Measurements from ENCODE around the gene XIRP1. TPM values are rescaled to one million over a fixed set of nuclear protein-coding genes. Genes with fewer than 3 reads are reported as not detected.

XIRP1 gene
- total and polyA plus RNA-seq, 9 donors: 0.04 to 0.13 (median 0.11) TPM; not detected in 5

GRCh38 chr3:39224288-39224687, 31.9 kb upstream of the XIRP1 start:
- Histone ChIP-seq H3K27ac (no peak overlapping the region), H3K36me3 (no peaks in the 10 kb centered on the region), H3K4me1 (ENCODE audit: insufficient read depth) (no peaks in the 10 kb centered on the region), H3K9me3 (no peaks in the 10 kb centered on the region), H3K4me3 (no peak overlapping the region), H3K27me3 (no peaks in the 10 kb centered on the region)
- no peak for DNase-seq
- 83 to 87% (median 83%) methylated on average over 2 of the region's 2 CpGs for WGBS, 3 donors
- intact Hi-C loops (cut with DNase I): no loop called here
- TF ChIP-seq, protein P1, sequence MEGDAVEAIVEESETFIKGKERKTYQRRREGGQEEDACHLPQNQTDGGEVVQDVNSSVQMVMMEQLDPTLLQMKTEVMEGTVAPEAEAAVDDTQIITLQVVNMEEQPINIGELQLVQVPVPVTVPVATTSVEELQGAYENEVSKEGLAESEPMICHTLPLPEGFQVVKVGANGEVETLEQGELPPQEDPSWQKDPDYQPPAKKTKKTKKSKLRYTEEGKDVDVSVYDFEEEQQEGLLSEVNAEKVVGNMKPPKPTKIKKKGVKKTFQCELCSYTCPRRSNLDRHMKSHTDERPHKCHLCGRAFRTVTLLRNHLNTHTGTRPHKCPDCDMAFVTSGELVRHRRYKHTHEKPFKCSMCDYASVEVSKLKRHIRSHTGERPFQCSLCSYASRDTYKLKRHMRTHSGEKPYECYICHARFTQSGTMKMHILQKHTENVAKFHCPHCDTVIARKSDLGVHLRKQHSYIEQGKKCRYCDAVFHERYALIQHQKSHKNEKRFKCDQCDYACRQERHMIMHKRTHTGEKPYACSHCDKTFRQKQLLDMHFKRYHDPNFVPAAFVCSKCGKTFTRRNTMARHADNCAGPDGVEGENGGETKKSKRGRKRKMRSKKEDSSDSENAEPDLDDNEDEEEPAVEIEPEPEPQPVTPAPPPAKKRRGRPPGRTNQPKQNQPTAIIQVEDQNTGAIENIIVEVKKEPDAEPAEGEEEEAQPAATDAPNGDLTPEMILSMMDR (IDR thresholded peaks at IDR 0.05): no peak
- TF ChIP-seq EP300 (IDR thresholded peaks at IDR 0.05) (no peak), POLR2A (IDR thresholded peaks at IDR 0.05) (no peak)

DNA sequence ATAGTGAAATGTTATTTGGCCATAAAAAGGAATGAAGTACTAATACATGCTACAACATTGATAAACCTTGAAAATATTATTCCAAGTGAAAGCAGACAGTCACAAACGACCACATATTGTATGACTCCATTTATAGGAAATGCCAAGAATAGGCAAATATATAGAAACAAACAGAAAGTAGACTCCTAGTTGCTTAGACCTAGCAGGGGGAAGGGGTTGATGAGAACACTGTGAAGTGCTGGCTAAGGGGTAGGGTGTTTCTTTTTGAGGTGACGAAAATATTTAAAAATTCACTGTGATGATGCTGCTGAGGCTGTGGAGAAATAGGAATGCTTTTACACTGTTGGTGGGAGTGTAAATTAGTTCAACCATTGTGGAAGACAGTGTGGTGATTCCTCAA, 30.5 kb upstream of the XIRP1 start:
- no peaks in the 10 kb centered on the region for H3K36me3 ChIP-seq
- no peak overlapping the region for H3K4me3 ChIP-seq
- intact Hi-C loops (cut with DNase I): no loop called here
- no peak for DNase-seq
- H3K27ac ChIP-seq: no peak overlapping the region
- no peaks in the 10 kb centered on the region for H3K9me3 ChIP-seq
- 79 to 85% (median 83%) methylated on average over 2 of the region's 2 CpGs for WGBS, 3 donors
- TF ChIP-seq, protein P1 (IDR thresholded peaks at IDR 0.05): no peak
- TF ChIP-seq EP300 (IDR thresholded peaks at IDR 0.05) (no peak), POLR2A (IDR thresholded peaks at IDR 0.05) (no peak)
- H3K27me3 ChIP-seq: no peaks in the 10 kb centered on the region
- no peaks in the 10 kb centered on the region for H3K4me1 ChIP-seq (ENCODE audit: insufficient read depth)

GRCh38 chr3:39222462-39222861, 30.1 kb upstream of the XIRP1 start:
- intact Hi-C loops (cut with DNase I): no loop called here
- WGBS, 3 donors: 77 to 83% (median 82%) methylated on average over 1 of the region's 1 CpG
- no peaks in the 10 kb centered on the region for H3K36me3 ChIP-seq
- no peak for DNase-seq
- H3K4me1 ChIP-seq (ENCODE audit: insufficient read depth): no peaks in the 10 kb centered on the region
- H3K27ac ChIP-seq: no peak overlapping the region
- no peak overlapping the region for H3K4me3 ChIP-seq
- no peaks in the 10 kb centered on the region for H3K27me3 ChIP-seq
- TF ChIP-seq EP300 (IDR thresholded peaks at IDR 0.05) (no peak), POLR2A (IDR thresholded peaks at IDR 0.05) (no peak)
- TF ChIP-seq, protein P1 (IDR thresholded peaks at IDR 0.05): no peak
- no peaks in the 10 kb centered on the region for H3K9me3 ChIP-seq

- H3K4me3 ChIP-seq: no peak overlapping the region
- H3K4me1 ChIP-seq (ENCODE audit: insufficient read depth): no peaks in the 10 kb centered on the region
These were observed 28.7 kb upstream of the XIRP1 start for GRCh38 chr3:39221141-39221530.

More at GRCh38 chr3:39221141-39221530, 28.7 kb upstream of the XIRP1 start:
- TF ChIP-seq, protein P1 (IDR thresholded peaks at IDR 0.05): no peak
- TF ChIP-seq EP300 (IDR thresholded peaks at IDR 0.05): no peak
- TF ChIP-seq POLR2A (IDR thresholded peaks at IDR 0.05): no peak
- intact Hi-C loops (cut with DNase I): no loop called here
- no peak for DNase-seq
- Histone ChIP-seq H3K27me3 (no peaks in the 10 kb centered on the region), H3K36me3 (no peaks in the 10 kb centered on the region), H3K27ac (no peak overlapping the region), H3K9me3 (no peaks in the 10 kb centered on the region)

Data from ovary (tissue), 9 donors.